ENCODE data around the gene GPX2.

DNA sequence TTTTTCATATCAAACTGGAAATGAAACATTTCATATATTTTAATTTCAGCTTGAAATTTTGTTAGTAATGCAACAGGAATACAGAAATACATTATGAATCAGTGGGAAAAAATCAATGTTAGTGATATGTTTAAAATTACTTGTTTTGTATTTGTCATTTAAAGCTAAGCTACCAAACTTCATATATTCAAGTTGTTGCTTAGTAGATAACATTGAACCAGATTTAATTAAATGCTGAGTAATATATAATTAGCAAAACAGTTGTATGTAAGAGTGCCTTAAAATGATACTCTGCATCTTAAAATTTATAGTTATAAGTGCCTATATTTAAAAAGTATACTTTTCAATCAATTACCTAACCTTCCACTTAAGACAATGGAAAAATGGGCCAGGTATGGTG is 23.3 kb downstream of the GPX2 start:
- TF ChIP-seq, protein P1, sequence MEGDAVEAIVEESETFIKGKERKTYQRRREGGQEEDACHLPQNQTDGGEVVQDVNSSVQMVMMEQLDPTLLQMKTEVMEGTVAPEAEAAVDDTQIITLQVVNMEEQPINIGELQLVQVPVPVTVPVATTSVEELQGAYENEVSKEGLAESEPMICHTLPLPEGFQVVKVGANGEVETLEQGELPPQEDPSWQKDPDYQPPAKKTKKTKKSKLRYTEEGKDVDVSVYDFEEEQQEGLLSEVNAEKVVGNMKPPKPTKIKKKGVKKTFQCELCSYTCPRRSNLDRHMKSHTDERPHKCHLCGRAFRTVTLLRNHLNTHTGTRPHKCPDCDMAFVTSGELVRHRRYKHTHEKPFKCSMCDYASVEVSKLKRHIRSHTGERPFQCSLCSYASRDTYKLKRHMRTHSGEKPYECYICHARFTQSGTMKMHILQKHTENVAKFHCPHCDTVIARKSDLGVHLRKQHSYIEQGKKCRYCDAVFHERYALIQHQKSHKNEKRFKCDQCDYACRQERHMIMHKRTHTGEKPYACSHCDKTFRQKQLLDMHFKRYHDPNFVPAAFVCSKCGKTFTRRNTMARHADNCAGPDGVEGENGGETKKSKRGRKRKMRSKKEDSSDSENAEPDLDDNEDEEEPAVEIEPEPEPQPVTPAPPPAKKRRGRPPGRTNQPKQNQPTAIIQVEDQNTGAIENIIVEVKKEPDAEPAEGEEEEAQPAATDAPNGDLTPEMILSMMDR (conservative IDR thresholded peaks at IDR 0.05; ENCODE audit: low read length) = no peak
- TF ChIP-seq EZH2phosphoT487 (IDR thresholded peaks at IDR 0.05; ENCODE audit: borderline replicate concordance, low read depth, low read length) = no peak
